Left lung (tissue), 10 donors: Measurements from ENCODE around the gene FCN1. TPM values are rescaled to one million over a fixed set of nuclear protein-coding genes. Genes with fewer than 3 reads are reported as not detected.

Experiments
- ATAC-seq: fragments of 200-7000 bp; cut with Tn5 transposase; one replicate; pipeline ENCODE4 v1.9.1; 2020; ENCODE audit warnings: moderate library complexity
- DNase-seq, 4 donors: peaks; one replicate each; pipeline ENCODE4 v3.0.0-alpha.2; 2013 to 2020
- H3K27ac ChIP-seq, 2 donors: fragments of 200-600 bp; sonication (generic) in 1 of 2; one replicate each; pipeline versions ENCODE4 v1.5.0 to v1.8.0; 2020 to 2021
- H3K27me3 ChIP-seq, 2 donors: fragments of 200-600 bp; sonication (generic) in 1 of 2; one replicate each; pipeline versions ENCODE4 v1.5.0 to v1.8.0; 2020 to 2021
- H3K36me3 ChIP-seq, 2 donors: fragments of 200-600 bp; sonication (generic) in 1 of 2; one replicate each; pipeline versions ENCODE4 v1.5.0 to v1.8.0; 2020 to 2021
- H3K4me1 ChIP-seq, 2 donors: fragments of 200-600 bp; one replicate each; pipeline ENCODE4 v1.8.0; 2021
- H3K4me3 ChIP-seq, 2 donors: fragments of 200-600 bp; sonication (generic) in 1 of 2; one replicate each; pipeline versions ENCODE4 v1.5.0 to v1.8.0; 2020 to 2021; ENCODE audit warnings: mild to moderate bottlenecking in 1 of 2
- H3K9me3 ChIP-seq, 2 donors: fragments of 200-600 bp; sonication (generic) in 1 of 2; one replicate each; pipeline versions ENCODE4 v1.5.0 to v1.8.0; 2020 to 2021
- CTCF ChIP-seq, 2 donors: fragments of 200-600 bp; sonication (generic) in 1 of 2; IDR thresholded peaks; one replicate each; pipeline versions ENCODE4 v1.5.0 to v1.8.0; 2021; ENCODE audit warnings: antibody characterized with exemption in 2 of 2
- intact Hi-C, 2 donors: fragments of 100-400 bp; cut with DNase I; formaldehyde crosslinking; loops; one replicate each; pipeline versions ENCODE4 v1.11.2 to v1.14.2; 2022
- polyA plus RNA-seq, 6 donors: library from polyadenylated mRNA; unstranded; fragments of 120-200 nt; gene quantifications; one replicate each; pipeline ENCODE4 v1.2.1, GENCODE V29; 2013; ENCODE audit not compliant: insufficient read length in 6 of 6
- total RNA-seq, 2 donors: library from RNA; stranded (reverse); fragmentation: NEBNext Ultra II Directional; extraction: Animal tissue kit (Norgen Biotek cat#: 25700); gene quantifications; one replicate each; pipeline ENCODE4 v1.2.1, GENCODE V29; 2021
- donor health status: DM: no; HTN: yes; CAD: no.
- donor health status: DM: no; HTN: no; CAD: no.

The FCN1 gene
- total and polyA plus RNA-seq, 8 donors, result 3.4 to 72.1 (median 5.7) TPM

GRCh38 chr9:134869554-134870300 is 48.0 kb downstream of the FCN1 start:
- peaks cover 0 to 6% of the 10 kb centered on the region in 2 donors for H3K4me1 ChIP-seq
- no peak overlapping the region for H3K4me3 ChIP-seq
- intact Hi-C loops, result no loop called here
- no peak overlapping the region for H3K27ac ChIP-seq
- no peak for TF ChIP-seq CTCF (IDR thresholded peaks at IDR 0.05)
- peaks cover 0 to 20% of the 10 kb centered on the region in 2 donors for H3K27me3 ChIP-seq
- no peaks in the 10 kb centered on the region for H3K9me3 ChIP-seq
- ATAC-seq, result no peak
- peak in 1 of 4 donors; percentile 66 for DNase-seq
- H3K36me3 ChIP-seq, result no peaks in the 10 kb centered on the region

DNA sequence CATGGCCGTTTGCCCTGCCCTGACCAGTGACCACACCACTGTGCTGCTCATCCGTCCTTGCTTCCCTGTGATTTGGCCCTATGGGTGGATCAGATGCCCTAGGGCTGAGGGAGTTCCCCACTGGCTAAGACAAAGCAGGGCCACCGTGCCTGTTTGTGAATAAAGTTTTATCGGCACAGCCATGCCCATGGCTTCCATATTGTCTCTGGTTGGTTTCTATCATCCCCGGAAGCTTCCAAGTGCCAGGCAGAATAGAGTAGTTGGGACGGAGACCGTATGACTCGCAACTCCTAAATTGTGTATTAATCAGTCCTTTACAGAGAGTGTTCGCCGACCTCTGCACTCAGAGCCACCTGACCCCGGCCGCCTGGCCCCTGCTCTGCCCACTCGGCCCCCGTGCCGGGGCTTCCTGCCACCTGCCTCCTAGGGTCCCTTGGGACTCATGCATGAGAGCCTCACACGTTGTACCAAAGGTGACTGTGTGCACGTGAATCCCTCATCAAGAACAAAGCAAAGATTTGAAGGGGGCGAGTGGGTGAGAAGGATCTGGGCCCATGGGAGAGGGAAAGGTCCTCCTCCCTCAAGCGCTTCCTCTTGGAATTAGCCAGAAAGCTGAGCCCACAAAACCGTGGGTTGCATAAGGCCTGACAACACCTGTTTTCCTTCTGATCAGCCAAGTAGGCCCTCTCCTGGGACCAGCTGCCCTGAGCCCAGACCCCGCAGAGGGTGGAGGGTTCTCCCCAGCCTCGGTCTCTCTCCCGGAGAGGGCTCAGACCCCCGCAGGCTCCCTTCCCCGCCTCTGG is 48.8 kb downstream of the FCN1 start:
- peaks cover 0 to 28% of the 10 kb centered on the region in 2 donors for H3K27me3 ChIP-seq
- no peak for ATAC-seq
- H3K9me3 ChIP-seq, result no peaks in the 10 kb centered on the region
- no peak overlapping the region for H3K27ac ChIP-seq
- no peak for TF ChIP-seq CTCF (IDR thresholded peaks at IDR 0.05)
- intact Hi-C loops, result no loop called here
- H3K4me1 ChIP-seq, result peaks cover 0 to 6% of the 10 kb centered on the region in 2 donors
- H3K36me3 ChIP-seq, result no peaks in the 10 kb centered on the region
- H3K4me3 ChIP-seq, result no peak overlapping the region
- peak in 1 of 4 donors; percentile 59 for DNase-seq

- Histone ChIP-seq H3K9me3 (no peaks in the 10 kb centered on the region), H3K27ac (no peak overlapping the region), H3K27me3 (peaks cover 0 to 25% of the 10 kb centered on the region in 2 donors), H3K4me3 (no peak overlapping the region), H3K36me3 (no peaks in the 10 kb centered on the region), H3K4me1 (peaks cover 0 to 6% of the 10 kb centered on the region in 2 donors)
- ATAC-seq (no peak), DNase-seq (peak in 1 of 4 donors; percentile 54)
- intact Hi-C loops, result no loop called here
- TF ChIP-seq CTCF (IDR thresholded peaks at IDR 0.05), result no peak
Measured at GRCh38 chr9:134867917-134868750, 49.6 kb downstream of the FCN1 start.

GRCh38 chr9:134864821-134865190 is 52.9 kb downstream of the FCN1 start:
- no peak for ATAC-seq

More at GRCh38 chr9:134864821-134865190, 52.9 kb downstream of the FCN1 start:
- Histone ChIP-seq H3K36me3 (no peaks in the 10 kb centered on the region), H3K27me3 (peaks cover 0 to 11% of the 10 kb centered on the region in 2 donors), H3K4me1 (no peaks in the 10 kb centered on the region), H3K4me3 (no peak overlapping the region), H3K27ac (no peak overlapping the region), H3K9me3 (no peaks in the 10 kb centered on the region)
- intact Hi-C loops, result no loop called here
- TF ChIP-seq CTCF (IDR thresholded peaks at IDR 0.05), result no peak
- peak in 1 of 4 donors; percentile 69 for DNase-seq
